Progenitor cell of endocrine pancreas (in vitro differentiated cells): ENCODE measurements around the gene PTPA. TPM values are rescaled to one million over a fixed set of nuclear protein-coding genes. Genes with fewer than 3 reads are reported as not detected.
"Not testable (repeated sequence)": the region's sequence is repeated elsewhere in the genome, so short reads cannot be mapped to it uniquely, and the experiment has no call there.

Experiments
- DNase-seq: peaks from one replicate; pipeline ENCODE4 v3.0.0; 2021; ENCODE audit warnings: low spot score; ENCODE audit not compliant: unreplicated experiment
- H3K27ac Mint-ChIP-seq: 2 replicates; pipeline ENCODE4 v1.8.0; 2021; ENCODE audit warnings: mild to moderate bottlenecking, moderate library complexity, mixed read lengths
- H3K27me3 Mint-ChIP-seq: 2 replicates; pipeline ENCODE4 v1.8.0; 2021; ENCODE audit warnings: mixed read lengths
- H3K36me3 Mint-ChIP-seq: 2 replicates; pipeline ENCODE4 v1.8.0; 2022; ENCODE audit warnings: mixed read lengths; ENCODE audit not compliant: insufficient read depth
- H3K4me1 Mint-ChIP-seq: 2 replicates; pipeline ENCODE4 v1.8.0; 2021; ENCODE audit warnings: low read depth, mixed read lengths
- H3K4me3 Mint-ChIP-seq: 2 replicates; pipeline ENCODE4 v1.8.0; 2021; ENCODE audit warnings: low read depth, mild to moderate bottlenecking, moderate library complexity, mixed read lengths
- H3K9me3 Mint-ChIP-seq: 2 replicates; pipeline ENCODE4 v1.8.0; 2021; ENCODE audit warnings: low read depth, mixed read lengths
- total RNA-seq: library from RNA; stranded (reverse); gene quantifications from 2 replicates; pipeline ENCODE4 v1.2.1, GENCODE V29; 2021
- TF ChIP-seq, protein P1 (sequence below): fragments of 200-600 bp; sonication (generic); IDR thresholded peaks from one replicate; pipeline ENCODE4 v1.5.0; 2021; ENCODE audit warnings: antibody characterized with exemption, mild to moderate bottlenecking; ENCODE audit not compliant: unreplicated experiment

The PTPA gene
- total RNA-seq, 1 donor from 2014 or later = 145 TPM

DNA sequence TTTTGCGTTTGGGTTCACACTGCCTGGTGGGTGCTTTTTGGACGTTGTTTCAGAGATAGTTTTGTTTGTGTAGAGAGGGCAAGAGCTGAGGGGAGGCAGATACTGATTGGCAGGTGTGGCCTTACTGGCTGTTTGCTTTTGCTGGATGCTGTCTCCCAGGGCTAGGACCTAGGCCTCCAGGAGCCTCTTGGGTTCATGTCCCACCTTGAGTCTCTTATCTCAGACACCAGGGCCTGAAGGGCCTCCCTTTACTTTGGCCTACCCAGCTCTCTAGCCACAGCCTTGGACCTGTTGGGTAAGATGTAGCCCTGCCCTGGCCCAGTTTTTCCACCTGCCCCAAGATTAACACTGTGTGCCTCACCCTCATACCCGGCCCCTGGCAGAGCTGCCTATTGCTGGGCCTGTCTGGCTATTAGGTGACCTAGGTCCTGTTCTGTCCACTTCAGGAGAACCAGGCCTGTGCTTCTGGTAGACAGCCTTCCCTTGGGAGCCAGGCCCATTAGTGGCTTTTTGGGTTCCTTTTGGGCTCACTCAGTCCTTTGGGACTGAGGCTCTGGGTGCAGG, 13.4 kb downstream of the PTPA start:
- H3K4me1 Mint-ChIP-seq = peaks cover 1% of the 10 kb centered on the region
- H3K9me3 Mint-ChIP-seq = no peaks in the 10 kb centered on the region
- TF ChIP-seq, protein P1, sequence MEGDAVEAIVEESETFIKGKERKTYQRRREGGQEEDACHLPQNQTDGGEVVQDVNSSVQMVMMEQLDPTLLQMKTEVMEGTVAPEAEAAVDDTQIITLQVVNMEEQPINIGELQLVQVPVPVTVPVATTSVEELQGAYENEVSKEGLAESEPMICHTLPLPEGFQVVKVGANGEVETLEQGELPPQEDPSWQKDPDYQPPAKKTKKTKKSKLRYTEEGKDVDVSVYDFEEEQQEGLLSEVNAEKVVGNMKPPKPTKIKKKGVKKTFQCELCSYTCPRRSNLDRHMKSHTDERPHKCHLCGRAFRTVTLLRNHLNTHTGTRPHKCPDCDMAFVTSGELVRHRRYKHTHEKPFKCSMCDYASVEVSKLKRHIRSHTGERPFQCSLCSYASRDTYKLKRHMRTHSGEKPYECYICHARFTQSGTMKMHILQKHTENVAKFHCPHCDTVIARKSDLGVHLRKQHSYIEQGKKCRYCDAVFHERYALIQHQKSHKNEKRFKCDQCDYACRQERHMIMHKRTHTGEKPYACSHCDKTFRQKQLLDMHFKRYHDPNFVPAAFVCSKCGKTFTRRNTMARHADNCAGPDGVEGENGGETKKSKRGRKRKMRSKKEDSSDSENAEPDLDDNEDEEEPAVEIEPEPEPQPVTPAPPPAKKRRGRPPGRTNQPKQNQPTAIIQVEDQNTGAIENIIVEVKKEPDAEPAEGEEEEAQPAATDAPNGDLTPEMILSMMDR = no peak
- no peaks in the 10 kb centered on the region for H3K27me3 Mint-ChIP-seq
- no peak for DNase-seq
- H3K4me3 Mint-ChIP-seq = no peak overlapping the region
- H3K27ac Mint-ChIP-seq = peak overlapping the region; percentile 86
- H3K36me3 Mint-ChIP-seq = peaks cover 21% of the 10 kb centered on the region

DNA sequence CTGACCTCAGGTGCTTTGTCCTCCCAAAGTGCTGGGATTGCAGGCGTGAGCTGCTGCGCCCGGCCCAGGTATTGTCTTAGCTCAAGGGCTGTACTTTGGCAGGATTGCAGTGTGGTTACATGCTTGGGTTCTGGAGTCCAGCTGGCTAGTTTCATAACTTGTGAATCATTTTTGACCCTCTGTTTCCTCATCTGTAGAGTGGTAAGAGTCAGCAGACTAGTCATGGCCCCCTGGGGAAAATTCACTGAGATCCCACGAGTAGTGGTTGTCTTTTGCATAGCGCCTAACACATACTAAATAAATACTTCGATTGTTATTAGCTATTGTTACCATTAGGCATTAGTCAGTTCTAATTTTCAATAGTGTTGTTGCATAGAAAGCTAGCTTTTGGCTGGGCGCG, 14.3 kb downstream of the PTPA start:
- H3K27me3 Mint-ChIP-seq = no peaks in the 10 kb centered on the region
- no peaks in the 10 kb centered on the region for H3K9me3 Mint-ChIP-seq
- H3K4me3 Mint-ChIP-seq = no peak overlapping the region
- H3K27ac Mint-ChIP-seq = no peak overlapping the region
- H3K4me1 Mint-ChIP-seq = peaks cover 1% of the 10 kb centered on the region
- no peak for DNase-seq
- H3K36me3 Mint-ChIP-seq = peaks cover 20% of the 10 kb centered on the region
- TF ChIP-seq, protein P1 = no peak

DNA sequence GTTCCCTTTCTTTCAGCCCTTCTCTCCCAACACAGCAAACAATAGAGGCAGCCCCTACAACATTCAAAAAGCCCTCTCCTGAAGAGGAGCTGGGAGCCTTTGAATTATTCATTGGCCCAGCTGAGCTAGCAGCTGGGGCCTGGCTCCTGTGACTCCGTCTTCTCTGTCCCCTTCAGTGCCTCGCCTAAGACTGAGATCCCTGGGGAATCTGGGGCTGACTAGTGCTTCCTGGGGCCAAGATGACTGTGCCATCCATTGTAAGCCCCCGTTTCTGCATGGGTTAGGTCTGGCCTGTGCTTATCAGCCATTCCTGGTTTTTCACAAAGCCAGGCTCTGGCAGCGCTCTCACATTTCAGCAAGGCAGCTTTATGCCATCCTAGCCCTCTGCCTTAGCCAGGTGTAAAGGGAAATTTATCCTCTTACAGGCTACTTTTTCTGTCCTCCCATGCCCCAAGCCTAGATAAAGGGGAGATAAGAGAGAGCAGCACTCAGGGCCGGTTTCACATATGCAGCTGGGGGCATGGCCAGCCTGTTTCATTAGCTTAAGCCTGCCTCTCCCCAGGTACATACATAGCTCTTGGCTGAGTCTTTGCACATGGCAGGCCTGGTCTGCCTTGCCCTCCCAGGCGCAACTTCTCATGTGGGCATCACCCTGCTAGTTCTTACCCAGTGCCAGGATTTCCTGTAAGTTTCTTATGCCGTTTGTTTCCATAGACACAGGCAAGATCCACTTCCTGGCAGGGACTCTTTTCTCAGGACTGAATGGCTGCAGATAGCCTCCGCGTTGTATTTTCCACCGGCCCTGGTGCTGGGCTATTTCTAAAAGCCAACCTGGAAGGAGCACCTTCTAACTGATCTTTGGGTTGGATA, 15.8 kb downstream of the PTPA start:
- Mint-ChIP-seq H3K36me3 (peaks cover 20% of the 10 kb centered on the region), H3K4me1 (peaks cover 1% of the 10 kb centered on the region), H3K4me3 (no peak overlapping the region), H3K9me3 (no peaks in the 10 kb centered on the region), H3K27me3 (no peaks in the 10 kb centered on the region), H3K27ac (no peak overlapping the region)
- no peak for DNase-seq
- TF ChIP-seq, protein P1 = no peak

DNA sequence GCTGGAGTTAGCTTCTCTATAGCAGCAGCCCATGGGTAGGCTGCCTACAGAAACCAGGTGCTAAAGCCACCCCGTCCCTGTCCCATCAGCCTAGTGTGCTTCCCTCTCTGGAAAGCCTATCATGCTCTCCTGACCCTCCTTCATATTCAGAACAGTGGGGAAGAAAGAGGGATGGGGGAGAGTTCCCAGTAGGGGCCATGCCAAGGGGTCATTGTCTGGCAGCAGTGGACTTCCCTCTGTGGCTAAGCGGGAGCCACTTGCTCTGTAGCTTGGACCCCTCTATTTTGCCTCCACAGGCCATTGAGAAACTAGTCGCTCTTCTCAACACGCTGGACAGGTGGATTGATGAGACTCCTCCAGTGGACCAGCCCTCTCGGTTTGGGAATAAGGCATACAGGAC, 17.5 kb downstream of the PTPA start:
- no peak for DNase-seq
- Mint-ChIP-seq H3K9me3 (no peaks in the 10 kb centered on the region), H3K36me3 (peaks cover 20% of the 10 kb centered on the region), H3K27ac (no peak overlapping the region), H3K4me3 (no peak overlapping the region), H3K4me1 (peaks cover 1% of the 10 kb centered on the region), H3K27me3 (no peaks in the 10 kb centered on the region)
- TF ChIP-seq, protein P1 = no peak

DNA sequence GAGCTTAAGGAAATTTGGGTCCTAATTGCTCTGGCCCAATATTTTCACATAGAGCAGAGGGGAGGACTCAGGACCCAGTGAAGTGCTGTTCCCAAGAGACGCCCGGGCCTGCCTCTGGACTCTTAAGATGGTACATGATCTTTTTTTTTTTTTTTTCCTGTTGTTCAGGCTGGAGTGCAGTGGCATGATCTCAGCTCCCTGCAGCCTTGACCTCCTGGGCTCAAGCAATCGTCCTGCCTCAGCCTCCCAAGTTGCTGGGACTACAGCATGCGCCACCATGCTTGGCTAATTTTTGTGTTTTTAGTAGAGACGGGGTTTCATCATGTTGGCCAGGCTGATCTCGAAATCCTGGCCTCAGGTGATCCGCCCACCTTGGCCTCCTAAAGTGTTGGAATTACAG, 19.1 kb downstream of the PTPA start:
- not testable (repeated sequence) for H3K27ac Mint-ChIP-seq, H3K27me3 Mint-ChIP-seq, H3K4me3 Mint-ChIP-seq, H3K4me1 Mint-ChIP-seq, H3K9me3 Mint-ChIP-seq, DNase-seq
- H3K36me3 Mint-ChIP-seq = peaks cover 20% of the 10 kb centered on the region
